HepG2 (cell line): Measurements from ENCODE around the gene GSPT1. TPM values are rescaled to one million over a fixed set of nuclear protein-coding genes. Genes with fewer than 3 reads are reported as not detected.
A peak's percentile ranks its signal among the peaks of the same experiment; 100 is the strongest.

Experiments used
- ATAC-seq: fragments of 200-7000 bp; cut with Tn5 transposase; 3 replicates; pipeline ENCODE4 v1.9.1; 2020; ENCODE audit warnings: mild to moderate bottlenecking, moderate library complexity
- BruUV-seq: library from RNA; stranded (reverse); fragments of 400-500 nt; replicated peaks from 2 replicates; lab custom pipeline; 2021; lab: Mats Ljungman, UMichigan
- CTCF ChIA-PET: fragments of 300-600 bp; formaldehyde crosslinking; extraction: SDS; loops from one replicate; lab custom pipeline; 2021; ENCODE audit warnings: low total read pairs, inconsistent platforms, low intra/inter-chr PET ratio; lab: Yijun Ruan, JAX
- POLR2A ChIA-PET: fragments of 350-600 bp; sonication (Branson Sonifier 250); formaldehyde crosslinking; loops from one replicate; lab custom pipeline; 2020; ENCODE audit warnings: antibody characterized with exemption, inconsistent platforms; lab: Yijun Ruan, JAX
- DNase-seq: peaks from one replicate; pipeline ENCODE4 v3.0.0-alpha.2; 2015; ENCODE audit warnings: low spot score
- FAIRE-seq: peaks from 3 replicates; lab custom pipeline; 2011; peaks lifted over from hg19 to GRCh38; lab: Jason Lieb, UNC
- H2AFZ ChIP-seq: one replicate; pipeline ENCODE4 v1.6.1; 2011; ENCODE audit warnings: low read length, inconsistent platforms
- H3K27ac ChIP-seq: fragments of 300-600 bp; 3 replicates; pipeline ENCODE4 v1.8.0; 2011; ENCODE audit warnings: mixed run types, mild to moderate bottlenecking, mixed read lengths, low read length, inconsistent platforms; ENCODE audit not compliant: insufficient read depth; ENCODE audit errors: extremely low read length
- H3K27me3 ChIP-seq, 2 experiments: fragments of 200-600 bp in 1 of 2; 2 replicates in 1 of 2; 3 replicates in 1 of 2; pipeline versions ENCODE4 v1.6.0 to v1.8.0; 2011; ENCODE audit warnings: low read length in 2 of 2, mild to moderate bottlenecking in 2 of 2, moderate library complexity in 2 of 2, inconsistent platforms in 1 of 2; ENCODE audit not compliant: insufficient read depth in 2 of 2, control insufficient read depth in 1 of 2
- H3K36me3 ChIP-seq, 2 experiments: fragments of 200-600 bp in 1 of 2; replicated peaks in 1 of 2; 2 replicates in 1 of 2; 3 replicates in 1 of 2; pipeline versions ENCODE4 v1.5.1 to v1.8.0; 2011; ENCODE audit warnings: low read length in 2 of 2, inconsistent platforms in 1 of 2; ENCODE audit not compliant: insufficient read depth in 2 of 2, control insufficient read depth in 1 of 2
- H3K4me1 ChIP-seq: 2 replicates; pipeline ENCODE4 v1.5.1; 2012; ENCODE audit warnings: low read length, inconsistent platforms; ENCODE audit not compliant: insufficient read depth
- H3K4me2 ChIP-seq: 2 replicates; pipeline ENCODE4 v1.6.0; 2011; ENCODE audit warnings: low read depth, low read length, inconsistent platforms
- H3K4me3 ChIP-seq, 3 experiments: fragments of 200-600 bp in 1 of 3; sonication (generic), shearing (Covaris generic) in 1 of 3; replicated peaks in 1 of 3; 2 replicates each; pipeline ENCODE4 v1.5.1; 2011 to 2016; ENCODE audit warnings: low read length in 3 of 3, inconsistent platforms in 2 of 3, low read depth in 2 of 3, mild to moderate bottlenecking in 2 of 3, control low read depth in 1 of 3, mixed read lengths in 1 of 3; ENCODE audit not compliant: insufficient read depth in 1 of 3
- H3K79me2 ChIP-seq: one replicate; pipeline ENCODE4 v1.6.1; 2011; ENCODE audit warnings: low read length, inconsistent platforms; ENCODE audit not compliant: insufficient read depth
- H3K9ac ChIP-seq: 2 replicates; pipeline ENCODE4 v1.6.0; 2011; ENCODE audit warnings: mild to moderate bottlenecking, low read depth, low read length, inconsistent platforms; ENCODE audit not compliant: insufficient read depth
- H3K9me3 ChIP-seq: 2 replicates; pipeline ENCODE4 v1.5.1; 2012; ENCODE audit warnings: mild to moderate bottlenecking, low read length
- H4K20me1 ChIP-seq: 2 replicates; pipeline ENCODE4 v1.6.0; 2011; ENCODE audit warnings: inconsistent platforms, mild to moderate bottlenecking, low read length, moderate library complexity; ENCODE audit not compliant: insufficient read depth
- ARID3A ChIP-seq: IDR thresholded peaks from 2 replicates; pipeline ENCODE4 v1.6.1; 2012; ENCODE audit warnings: low read depth, low read length, improper control_type of control experiment
- ATF7-NPFF ChIP-seq: sonication (generic); formaldehyde crosslinking; IDR thresholded peaks from 2 replicates; pipeline ENCODE4 v1.8.1; 2023; ENCODE audit warnings: mild to moderate bottlenecking, low read depth, missing genetic modification reagents, moderate library complexity
- CAMTA2 ChIP-seq: sonication (generic); formaldehyde crosslinking; IDR thresholded peaks from 2 replicates; pipeline ENCODE4 v1.4.0; 2020; ENCODE audit warnings: mild to moderate bottlenecking, missing genetic modification reagents, borderline replicate concordance
- DNMT3B ChIP-seq: conservative IDR thresholded peaks from 2 replicates; pipeline ENCODE4 v1.6.1; 2016; ENCODE audit warnings: missing biosample characterization, control low read depth
- HNRNPUL1 ChIP-seq: fragments of 200-400 bp; formaldehyde crosslinking; IDR thresholded peaks from 2 replicates; pipeline ENCODE4 v1.6.1; 2017; ENCODE audit warnings: low read depth, mild to moderate bottlenecking, low read length, moderate library complexity
- HOXA3 ChIP-seq: sonication (generic); formaldehyde crosslinking; IDR thresholded peaks from 2 replicates; pipeline ENCODE4 v1.5.0; 2020; ENCODE audit warnings: missing genetic modification reagents
- IKZF5 ChIP-seq: IDR thresholded peaks from 2 replicates; pipeline ENCODE4 v1.6.1; 2018; ENCODE audit warnings: missing genetic modification reagents, mild to moderate bottlenecking, missing compliant biosample characterization
- MAFK ChIP-seq, 2 experiments: IDR thresholded peaks in 1 of 2; conservative IDR thresholded peaks in 1 of 2; 2 replicates each; pipeline ENCODE4 v1.6.1; 2011; ENCODE audit warnings: improper control_type of control experiment in 2 of 2, low read length in 2 of 2
- MEF2D ChIP-seq: sonication (generic); formaldehyde crosslinking; IDR thresholded peaks from 2 replicates; pipeline ENCODE4 v1.5.1; 2020; ENCODE audit warnings: mild to moderate bottlenecking, missing genetic modification reagents
- NR2F1 ChIP-seq, 2 experiments: fragments of 450-650 bp in 1 of 2; formaldehyde crosslinking in 1 of 2; IDR thresholded peaks; 2 replicates each; pipeline versions ENCODE4 v1.5.0 to v1.6.1; 2016 to 2020; ENCODE audit warnings: mild to moderate bottlenecking in 1 of 2, missing compliant biosample characterization in 1 of 2, missing genetic modification reagents in 1 of 2, moderate library complexity in 1 of 2
- POLR2A ChIP-seq, 2 experiments: IDR thresholded peaks; 2 replicates each; pipeline ENCODE4 v1.6.1; 2011; ENCODE audit warnings: low read depth in 2 of 2, low read length in 2 of 2, mild to moderate bottlenecking in 1 of 2, moderate library complexity in 1 of 2; ENCODE audit not compliant: insufficient read depth in 1 of 2
- RBM22 ChIP-seq: fragments of 200-400 bp; formaldehyde crosslinking; optimal IDR thresholded peaks from 2 replicates; pipeline ENCODE3; 2017; ENCODE audit warnings: mild to moderate bottlenecking, low read length, moderate library complexity
- ZNF335 ChIP-seq: sonication (generic); formaldehyde crosslinking; IDR thresholded peaks from 2 replicates; pipeline ENCODE4 v1.4.0; 2020; ENCODE audit warnings: missing genetic modification reagents
- ZNF878 ChIP-seq: sonication (generic); formaldehyde crosslinking; IDR thresholded peaks from 2 replicates; pipeline ENCODE4 v1.8.1; 2023; ENCODE audit warnings: mild to moderate bottlenecking, missing genetic modification reagents, moderate library complexity
- WGBS: methylation state at CpG from one replicate; pipeline ENCODE4 v1.1.6; 2017; ENCODE audit warnings: low lambda C conversion rate; 5-methylcytosine and 5-hydroxymethylcytosine counted together
- in situ Hi-C: cut with HindIII; loops from 2 replicates; pipeline ENCODE4 v1.10.0; 2017; ENCODE audit warnings: low pct_unique_long_range_greater_than_20kb; ENCODE audit not compliant: extremely low pct_ligation_motif_present
- intact Hi-C: fragments of 100-400 bp; cut with micrococcal nuclease; formaldehyde crosslinking; loops from one replicate; pipeline ENCODE4 v1.10.0; 2022; ENCODE audit not compliant: unreplicated experiment
- polyA plus RNA-seq, 8 experiments: library from polyadenylated mRNA; depleted of rRNA in 3 of 8; stranded (reverse) in 7 of 8; unstranded in 1 of 8; fragments of >200 nt; fragmentation: Illumina TruSeq in 4 of 8; extraction: Trizol in 4 of 8; gene quantifications; 2 replicates each; pipeline versions ENCODE4 v1.2.1 to v1.2.3, GENCODE V29; 2011 to 2016; ENCODE audit warnings: low read depth in 4 of 8, missing spikeins in 1 of 8, mixed read lengths in 1 of 8; ENCODE audit not compliant: insufficient read depth in 1 of 8
- total RNA-seq, 5 experiments: library from RNA; depleted of rRNA; stranded (reverse); fragments of >200 nt; fragmentation: Illumina TruSeq; extraction: Trizol; gene quantifications; 2 replicates each; pipeline ENCODE4 v1.2.3, GENCODE V29; 2016; ENCODE audit warnings: low read depth in 1 of 5

The GSPT1 gene
- total and polyA plus RNA-seq, 2 of the 13 experiments (the other 11 are each of a cell fraction or from before 2014, with no cell fraction given), result 120 to 316 TPM

- no peak for FAIRE-seq
- H4K20me1 ChIP-seq, result no peaks in the 10 kb centered on the region
- intact Hi-C loops, result no loop called here
- ChIA-PET CTCF (no interaction called here), POLR2A (interaction anchor here (0.9 to 7.3 kb wide), 4 partner anchors 10 to 94 kb away, joined by 3 to 72 read pairs (median 18); partner anchors contain the start of genes RSL1D1, TXNDC11 and ZC3H7A)
- peak; percentile 18; the same call in 2 of the 3 replicates for ATAC-seq
- WGBS, result 98% methylated on average over 7 of the region's 7 CpGs
- H3K27ac ChIP-seq, result no peak overlapping the region
- no peak overlapping the region for H3K4me3 ChIP-seq
- H3K9ac ChIP-seq, result no peak overlapping the region
- peaks cover 28% of the 10 kb centered on the region for H3K4me1 ChIP-seq
- no peak overlapping the region for H3K4me2 ChIP-seq
- DNase-seq, result no peak
- no peaks in the 10 kb centered on the region for H3K9me3 ChIP-seq
- no peak overlapping the region for H2AFZ ChIP-seq
- H3K36me3 ChIP-seq, result peaks cover 40 to 56% of the 10 kb centered on the region in 2 experiments
- no TSS peak for BruUV-seq
- H3K79me2 ChIP-seq, result no peaks in the 10 kb centered on the region
- H3K27me3 ChIP-seq, result no peaks in the 10 kb centered on the region
- in situ Hi-C loops, result no loop called here
- TF ChIP-seq ATF7-NPFF, result peak; percentile 25; the same call in 1 of the 2 replicates
- TF ChIP-seq CAMTA2 (CRISPR knock-in tag), result no peak
- no peak for TF ChIP-seq MEF2D
- peak in 1 of 2 experiments; percentile 27; a peak in 2 of 4 replicates for TF ChIP-seq POLR2A (IDR thresholded peaks at IDR 0.05; ENCODE audit: insufficient read depth in 1 of 2, low read depth in 2 of 2, low read length in 2 of 2)
- no peak for TF ChIP-seq HOXA3 (CRISPR knock-in tag)
- TF ChIP-seq ARID3A, result 0 out of 2 replicates have a peak, but pooled peaks have one; percentile 5
- TF ChIP-seq NR2F1 (CRISPR knock-in tag; IDR thresholded peaks at IDR 0.05), result peak in 1 of 2 experiments; percentile 19; a peak in 1 of 4 replicates
- 0 out of 2 replicates have a peak, but pooled peaks have one; percentile 11 for TF ChIP-seq ZNF335 (CRISPR knock-in tag)
- TF ChIP-seq ZNF878 (CRISPR knock-in tag), result 0 out of 2 replicates have a peak, but pooled peaks have one; percentile 33
- TF ChIP-seq RBM22, result peak; percentile 65
- TF ChIP-seq DNMT3B (CRISPR knock-in tag), result 0 out of 2 replicates have a peak, but pooled peaks have one; percentile 21
- TF ChIP-seq IKZF5 (CRISPR knock-in tag), result 0 out of 2 replicates have a peak, but pooled peaks have one; percentile 15
- TF ChIP-seq HNRNPUL1, result no peak
- 0 out of 4 replicates have a peak, but pooled peaks of 1 of the 2 experiments have one; percentile 1 for TF ChIP-seq MAFK (conservative IDR thresholded peaks at IDR 0.05 in 1 of 2, IDR thresholded peaks at IDR 0.05 in 1 of 2; ENCODE audit: low read length in 2 of 2)
Measured at GRCh38 chr16:11836650-11837244, 79.0 kb downstream of the GSPT1 start.
